Measurements from ENCODE around the gene ARHGEF38. TPM values are rescaled to one million over a fixed set of nuclear protein-coding genes. Genes with fewer than 3 reads are reported as not detected.

The ARHGEF38 gene
- total RNA-seq, 1 experiment from 2014 or later: not detected

GRCh38 chr4:105633241-105633640 is 80.8 kb downstream of the ARHGEF38 start:
- no peaks in the 10 kb centered on the region for H3K27me3 ChIP-seq (ENCODE audit: low read length)

GRCh38 chr4:105634402-105635080 is 82.1 kb downstream of the ARHGEF38 start:
- Histone ChIP-seq H3K79me2 (ENCODE audit: low read length) (no peaks in the 10 kb centered on the region), H3K4me1 (ENCODE audit: low read length) (peaks cover 44% of the 10 kb centered on the region), H3K4me3 (ENCODE audit: low read length) (0 out of 2 replicates have a peak overlapping the region, but pooled peaks have one; percentile 13), H3K9me2 (replicated peaks; ENCODE audit: insufficient read depth, low read length) (no peaks in the 10 kb centered on the region), H2AFZ (ENCODE audit: low read length) (no peak overlapping the region), H3K4me2 (ENCODE audit: low read depth, low read length, poor library complexity, severe bottlenecking) (peak overlapping the region; percentile 50), H3K9ac (ENCODE audit: low read length) (no peak overlapping the region), H3K27me3 (ENCODE audit: low read length) (no peaks in the 10 kb centered on the region), H4K20me1 (ENCODE audit: insufficient read depth, low read depth, low read length) (no peaks in the 10 kb centered on the region), H3K9me3 (ENCODE audit: low read length) (no peaks in the 10 kb centered on the region), H3K27ac (ENCODE audit: low read length) (no peak overlapping the region), H3K36me3 (ENCODE audit: insufficient read depth, low read length) (no peaks in the 10 kb centered on the region)
- DNase-seq: no peak

More at GRCh38 chr4:105633241-105633640, 80.8 kb downstream of the ARHGEF38 start:
- Histone ChIP-seq H3K27ac (ENCODE audit: low read length) (no peak overlapping the region), H3K4me1 (ENCODE audit: low read length) (peaks cover 35% of the 10 kb centered on the region), H4K20me1 (ENCODE audit: insufficient read depth, low read depth, low read length) (no peaks in the 10 kb centered on the region), H3K36me3 (ENCODE audit: insufficient read depth, low read length) (no peaks in the 10 kb centered on the region), H3K9me2 (replicated peaks; ENCODE audit: insufficient read depth, low read length) (no peaks in the 10 kb centered on the region), H3K4me2 (ENCODE audit: low read depth, low read length, poor library complexity, severe bottlenecking) (no peak overlapping the region), H2AFZ (ENCODE audit: low read length) (no peak overlapping the region), H3K4me3 (ENCODE audit: low read length) (no peak overlapping the region), H3K9me3 (ENCODE audit: low read length) (no peaks in the 10 kb centered on the region), H3K9ac (ENCODE audit: low read length) (no peak overlapping the region), H3K79me2 (ENCODE audit: low read length) (no peaks in the 10 kb centered on the region)
- DNase-seq: no peak

- Histone ChIP-seq H3K27ac (ENCODE audit: low read length) (peak overlapping the region; percentile 80), H3K9ac (ENCODE audit: low read length) (peak overlapping the region; percentile 53), H2AFZ (ENCODE audit: low read length) (peak overlapping the region; percentile 92)
These were observed 85.2 kb downstream of the ARHGEF38 start for GRCh38 chr4:105637408-105638176.

GRCh38 chr4:105641845-105642244 is 89.4 kb downstream of the ARHGEF38 start:
- H3K9me3 ChIP-seq (ENCODE audit: low read length): no peaks in the 10 kb centered on the region
- no peaks in the 10 kb centered on the region for H3K36me3 ChIP-seq (ENCODE audit: insufficient read depth, low read length)
- H3K79me2 ChIP-seq (ENCODE audit: low read length): no peaks in the 10 kb centered on the region
- H3K9me2 ChIP-seq (replicated peaks; ENCODE audit: insufficient read depth, low read length): no peaks in the 10 kb centered on the region
- no peak overlapping the region for H3K9ac ChIP-seq (ENCODE audit: low read length)
- H3K4me2 ChIP-seq (ENCODE audit: low read depth, low read length, poor library complexity, severe bottlenecking): no peak overlapping the region
- no peaks in the 10 kb centered on the region for H4K20me1 ChIP-seq (ENCODE audit: insufficient read depth, low read depth, low read length)
- H3K27me3 ChIP-seq (ENCODE audit: low read length): no peaks in the 10 kb centered on the region
- H2AFZ ChIP-seq (ENCODE audit: low read length): no peak overlapping the region
- H3K4me1 ChIP-seq (ENCODE audit: low read length): peaks cover 22% of the 10 kb centered on the region
- no peak for DNase-seq
- H3K4me3 ChIP-seq (ENCODE audit: low read length): no peak overlapping the region
- no peak overlapping the region for H3K27ac ChIP-seq (ENCODE audit: low read length)

More at GRCh38 chr4:105637408-105638176, 85.2 kb downstream of the ARHGEF38 start:
- H3K36me3 ChIP-seq (ENCODE audit: insufficient read depth, low read length): no peaks in the 10 kb centered on the region
- H3K9me2 ChIP-seq (replicated peaks; ENCODE audit: insufficient read depth, low read length): no peaks in the 10 kb centered on the region
- peak overlapping the region; percentile 56 for H3K4me3 ChIP-seq (ENCODE audit: low read length)
- H3K27me3 ChIP-seq (ENCODE audit: low read length): no peaks in the 10 kb centered on the region
- no peaks in the 10 kb centered on the region for H4K20me1 ChIP-seq (ENCODE audit: insufficient read depth, low read depth, low read length)
- H3K4me1 ChIP-seq (ENCODE audit: low read length): peaks cover 44% of the 10 kb centered on the region
- peak overlapping the region; percentile 81 for H3K4me2 ChIP-seq (ENCODE audit: low read depth, low read length, poor library complexity, severe bottlenecking)
- no peaks in the 10 kb centered on the region for H3K79me2 ChIP-seq (ENCODE audit: low read length)
- no peaks in the 10 kb centered on the region for H3K9me3 ChIP-seq (ENCODE audit: low read length)
- peak; percentile 95 for DNase-seq

- H3K4me3 ChIP-seq (ENCODE audit: low read length): no peak overlapping the region
- H3K9me2 ChIP-seq (replicated peaks; ENCODE audit: insufficient read depth, low read length): no peaks in the 10 kb centered on the region
- no peak for DNase-seq
These were observed 91.8 kb downstream of the ARHGEF38 start for GRCh38 chr4:105644257-105644656.

GRCh38 chr4:105645440-105645839 is 93.0 kb downstream of the ARHGEF38 start:
- no peak overlapping the region for H3K27ac ChIP-seq (ENCODE audit: low read length)
- H3K4me2 ChIP-seq (ENCODE audit: low read depth, low read length, poor library complexity, severe bottlenecking): no peak overlapping the region
- H3K27me3 ChIP-seq (ENCODE audit: low read length): no peaks in the 10 kb centered on the region
- DNase-seq: no peak
- H3K9me2 ChIP-seq (replicated peaks; ENCODE audit: insufficient read depth, low read length): no peaks in the 10 kb centered on the region
- H3K9me3 ChIP-seq (ENCODE audit: low read length): no peaks in the 10 kb centered on the region
- no peak overlapping the region for H3K9ac ChIP-seq (ENCODE audit: low read length)
- H3K4me1 ChIP-seq (ENCODE audit: low read length): no peaks in the 10 kb centered on the region
- no peak overlapping the region for H3K4me3 ChIP-seq (ENCODE audit: low read length)
- H2AFZ ChIP-seq (ENCODE audit: low read length): no peak overlapping the region
- H3K79me2 ChIP-seq (ENCODE audit: low read length): no peaks in the 10 kb centered on the region
- H4K20me1 ChIP-seq (ENCODE audit: insufficient read depth, low read depth, low read length): no peaks in the 10 kb centered on the region
- no peaks in the 10 kb centered on the region for H3K36me3 ChIP-seq (ENCODE audit: insufficient read depth, low read length)

More at GRCh38 chr4:105644257-105644656, 91.8 kb downstream of the ARHGEF38 start:
- no peaks in the 10 kb centered on the region for H3K36me3 ChIP-seq (ENCODE audit: insufficient read depth, low read length)
- no peaks in the 10 kb centered on the region for H4K20me1 ChIP-seq (ENCODE audit: insufficient read depth, low read depth, low read length)
- no peaks in the 10 kb centered on the region for H3K79me2 ChIP-seq (ENCODE audit: low read length)
- no peak overlapping the region for H3K9ac ChIP-seq (ENCODE audit: low read length)
- no peak overlapping the region for H2AFZ ChIP-seq (ENCODE audit: low read length)
- no peaks in the 10 kb centered on the region for H3K9me3 ChIP-seq (ENCODE audit: low read length)
- H3K27ac ChIP-seq (ENCODE audit: low read length): no peak overlapping the region
- H3K4me2 ChIP-seq (ENCODE audit: low read depth, low read length, poor library complexity, severe bottlenecking): no peak overlapping the region
- H3K4me1 ChIP-seq (ENCODE audit: low read length): no peaks in the 10 kb centered on the region
- no peaks in the 10 kb centered on the region for H3K27me3 ChIP-seq (ENCODE audit: low read length)

GRCh38 chr4:105650190-105650589 is 97.8 kb downstream of the ARHGEF38 start:
- H3K27me3 ChIP-seq (ENCODE audit: low read length): no peaks in the 10 kb centered on the region
- no peak overlapping the region for H3K27ac ChIP-seq (ENCODE audit: low read length)
- H3K9ac ChIP-seq (ENCODE audit: low read length): no peak overlapping the region
- no peak for DNase-seq
- no peaks in the 10 kb centered on the region for H3K79me2 ChIP-seq (ENCODE audit: low read length)
- H2AFZ ChIP-seq (ENCODE audit: low read length): no peak overlapping the region
- no peaks in the 10 kb centered on the region for H3K36me3 ChIP-seq (ENCODE audit: insufficient read depth, low read length)
- no peaks in the 10 kb centered on the region for H3K9me3 ChIP-seq (ENCODE audit: low read length)
- H3K4me2 ChIP-seq (ENCODE audit: low read depth, low read length, poor library complexity, severe bottlenecking): no peak overlapping the region
- no peaks in the 10 kb centered on the region for H3K4me1 ChIP-seq (ENCODE audit: low read length)
- no peak overlapping the region for H3K4me3 ChIP-seq (ENCODE audit: low read length)
- H3K9me2 ChIP-seq (replicated peaks; ENCODE audit: insufficient read depth, low read length): no peaks in the 10 kb centered on the region
- H4K20me1 ChIP-seq (ENCODE audit: insufficient read depth, low read depth, low read length): no peaks in the 10 kb centered on the region

- no peak for DNase-seq
These were observed 99.5 kb downstream of the ARHGEF38 start for GRCh38 chr4:105651884-105652283.

More at GRCh38 chr4:105651884-105652283, 99.5 kb downstream of the ARHGEF38 start:
- Histone ChIP-seq H3K4me3 (ENCODE audit: low read length) (no peak overlapping the region), H3K9ac (ENCODE audit: low read length) (no peak overlapping the region), H3K9me3 (ENCODE audit: low read length) (no peaks in the 10 kb centered on the region), H4K20me1 (ENCODE audit: insufficient read depth, low read depth, low read length) (no peaks in the 10 kb centered on the region), H3K27ac (ENCODE audit: low read length) (no peak overlapping the region), H3K27me3 (ENCODE audit: low read length) (no peaks in the 10 kb centered on the region), H3K9me2 (replicated peaks; ENCODE audit: insufficient read depth, low read length) (no peaks in the 10 kb centered on the region), H3K4me1 (ENCODE audit: low read length) (no peaks in the 10 kb centered on the region), H2AFZ (ENCODE audit: low read length) (no peak overlapping the region), H3K79me2 (ENCODE audit: low read length) (no peaks in the 10 kb centered on the region), H3K36me3 (ENCODE audit: insufficient read depth, low read length) (no peaks in the 10 kb centered on the region), H3K4me2 (ENCODE audit: low read depth, low read length, poor library complexity, severe bottlenecking) (no peak overlapping the region)
